ENCODE data around the gene SIL1. TPM values are rescaled to one million over a fixed set of nuclear protein-coding genes. Genes with fewer than 3 reads are reported as not detected.
A peak's percentile ranks its signal among the peaks of the same experiment; 100 is the strongest.
"Not testable (repeated sequence)": the region's sequence is repeated elsewhere in the genome, so short reads cannot be mapped to it uniquely, and the experiment has no call there.

SIL1 gene
- total and polyA plus RNA-seq, 2 donors from 2014 or later = 48.6 to 91.7 TPM

DNA sequence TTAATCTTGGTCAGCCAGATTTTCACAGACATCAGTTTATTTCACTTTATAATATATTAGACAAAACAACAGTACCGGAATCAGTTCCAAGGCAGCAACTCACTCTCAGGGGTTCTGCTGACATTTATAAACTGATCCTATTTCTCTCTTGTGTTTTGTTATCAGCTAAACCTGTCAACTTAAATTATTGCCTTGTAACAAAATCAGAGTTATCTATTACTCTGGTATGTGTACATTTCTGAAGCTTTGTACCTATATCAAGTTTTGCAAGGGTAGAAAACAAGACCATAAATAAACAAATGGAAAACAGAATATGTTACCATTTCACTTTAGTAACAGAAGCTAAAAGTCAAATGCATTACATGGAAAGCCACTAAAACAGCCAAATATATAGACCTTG lies 122.1 kb downstream of the SIL1 start:
- DNase-seq (peak in 3 of 5 donors; percentile 12 to 89 (median 88)), FAIRE-seq (no peak)
- Histone ChIP-seq H3K9ac (ENCODE audit: low read length in 3 of 3) (no peak overlapping the region), H3K27ac (ENCODE audit: low read depth in 2 of 2, low read length in 2 of 2) (no peak overlapping the region), H3K4me1 (ENCODE audit: control insufficient read depth in 2 of 3, insufficient read depth in 2 of 3, low read depth in 1 of 3, low read length in 3 of 3) (peaks cover 0 to 7% (median 0%) of the 10 kb centered on the region in 3 donors), H3K9me3 (ENCODE audit: control insufficient read depth in 2 of 3, insufficient read depth in 1 of 3, low read length in 3 of 3) (no peaks in the 10 kb centered on the region), H3K4me3 (ENCODE audit: low read length in 3 of 3) (no peak overlapping the region), H3K27me3 (ENCODE audit: control insufficient read depth, insufficient read depth, low read length) (no peaks in the 10 kb centered on the region), H3K36me3 (ENCODE audit: control insufficient read depth in 2 of 3, insufficient read depth in 3 of 3, low read length in 3 of 3) (no peaks in the 10 kb centered on the region)
- intact Hi-C loops (cut with DNase I) = no loop called here
- no peak for TF ChIP-seq CTCF (IDR thresholded peaks at IDR 0.05; ENCODE audit: borderline replicate concordance, extremely low read depth, insufficient read depth)

DNA sequence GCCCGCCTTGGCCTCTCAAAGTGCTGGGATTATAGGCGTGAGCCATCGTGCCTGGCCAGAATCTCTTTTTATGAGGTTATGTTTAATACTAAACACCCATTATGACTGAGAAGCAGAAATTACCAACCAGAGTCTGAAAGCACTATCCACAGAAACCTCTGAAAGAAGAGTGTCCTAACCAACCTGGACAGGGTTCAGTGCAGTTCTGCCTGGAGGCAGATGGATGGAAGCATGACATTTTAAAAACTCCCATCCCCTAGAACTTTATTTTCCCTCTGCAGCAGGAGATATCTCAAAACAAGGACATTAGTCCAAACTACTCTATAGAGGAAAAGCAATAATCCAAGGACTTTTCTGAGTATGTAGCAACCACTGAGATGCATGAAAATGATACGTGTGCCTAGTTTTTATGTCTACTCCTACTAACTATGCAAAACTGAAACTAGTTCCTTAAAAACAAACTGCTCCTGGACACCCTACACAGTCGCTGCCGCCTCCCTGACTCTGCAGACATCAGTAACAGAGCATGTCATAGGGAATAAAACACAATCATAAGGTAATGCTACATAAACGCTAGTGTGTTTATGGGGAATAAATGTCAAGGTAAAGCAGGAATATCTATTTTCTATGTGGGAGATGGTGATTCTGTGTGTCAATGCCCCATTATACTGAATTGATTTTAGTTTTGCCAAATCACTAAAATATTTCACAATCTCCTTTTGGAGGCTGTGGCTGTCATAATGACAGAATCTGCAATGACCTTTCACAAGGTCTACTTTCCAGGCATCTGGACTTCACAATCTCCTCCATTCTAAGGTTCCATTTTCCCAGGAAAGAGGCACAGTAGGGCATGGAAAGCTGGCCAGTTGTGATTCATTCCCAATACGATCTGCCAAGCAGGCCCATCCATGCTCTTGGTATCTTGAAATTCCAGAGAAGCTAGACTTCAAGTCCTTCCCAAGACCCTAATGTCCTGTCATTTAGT lies 122.8 kb downstream of the SIL1 start:
- no peak for FAIRE-seq
- no peak for TF ChIP-seq CTCF (IDR thresholded peaks at IDR 0.05; ENCODE audit: borderline replicate concordance, extremely low read depth, insufficient read depth)
- H3K27me3 ChIP-seq (ENCODE audit: control insufficient read depth, insufficient read depth, low read length) = no peaks in the 10 kb centered on the region
- no peaks in the 10 kb centered on the region for H3K9me3 ChIP-seq (ENCODE audit: control insufficient read depth in 2 of 3, insufficient read depth in 1 of 3, low read length in 3 of 3)
- no peak overlapping the region for H3K9ac ChIP-seq (ENCODE audit: low read length in 3 of 3)
- H3K4me3 ChIP-seq (ENCODE audit: low read length in 3 of 3) = peak overlapping the region in 1 of 3 donors; percentile 18
- peaks cover 0 to 7% (median 0%) of the 10 kb centered on the region in 3 donors for H3K4me1 ChIP-seq (ENCODE audit: control insufficient read depth in 2 of 3, insufficient read depth in 2 of 3, low read depth in 1 of 3, low read length in 3 of 3)
- DNase-seq = peak in 1 of 5 donors; percentile 19
- intact Hi-C loops (cut with DNase I) = no loop called here
- no peaks in the 10 kb centered on the region for H3K36me3 ChIP-seq (ENCODE audit: control insufficient read depth in 2 of 3, insufficient read depth in 3 of 3, low read length in 3 of 3)
- no peak overlapping the region for H3K27ac ChIP-seq (ENCODE audit: low read depth in 2 of 2, low read length in 2 of 2)

DNA sequence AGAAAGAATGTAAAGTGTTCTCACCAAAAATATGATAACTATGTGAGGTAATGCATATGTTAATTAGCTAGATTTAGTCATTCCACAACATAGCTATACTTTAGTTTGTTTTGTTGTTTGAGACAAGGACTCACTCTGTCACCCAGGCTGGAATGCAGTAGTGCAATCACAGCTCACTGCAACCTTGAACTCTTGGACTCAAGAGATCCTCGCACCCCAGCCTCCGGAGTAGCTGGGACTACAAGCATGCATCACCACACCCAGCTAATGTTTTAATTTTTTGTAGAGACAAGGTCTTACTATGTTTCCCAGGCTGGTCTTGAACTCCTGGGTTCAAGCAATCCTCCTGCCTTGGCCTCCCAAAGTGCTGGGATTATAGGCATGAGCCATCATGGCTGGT lies 124.2 kb downstream of the SIL1 start:
- intact Hi-C loops (cut with DNase I); H3K27me3 ChIP-seq (ENCODE audit: control insufficient read depth, insufficient read depth, low read length); H3K36me3 ChIP-seq (ENCODE audit: control insufficient read depth in 2 of 3, insufficient read depth in 3 of 3, low read length in 3 of 3); H3K9me3 ChIP-seq (ENCODE audit: control insufficient read depth in 2 of 3, insufficient read depth in 1 of 3, low read length in 3 of 3); H3K4me1 ChIP-seq (ENCODE audit: control insufficient read depth in 2 of 3, insufficient read depth in 2 of 3, low read depth in 1 of 3, low read length in 3 of 3); FAIRE-seq; H3K4me3 ChIP-seq (ENCODE audit: low read length in 3 of 3); H3K9ac ChIP-seq (ENCODE audit: low read length in 3 of 3); H3K27ac ChIP-seq (ENCODE audit: low read depth in 2 of 2, low read length in 2 of 2): not testable (repeated sequence)
- peak in 1 of 5 donors; percentile 15 for DNase-seq

GRCh38 chr5:139068494-139069151 lies 129.5 kb downstream of the SIL1 start:
- DNase-seq (peak in 1 of 5 donors; percentile 12), FAIRE-seq (no peak)
- intact Hi-C loops (cut with DNase I) = no loop called here
- no peak overlapping the region for H3K4me3 ChIP-seq (ENCODE audit: low read length in 3 of 3)
- peaks cover 0 to 11% (median 5%) of the 10 kb centered on the region in 3 donors for H3K4me1 ChIP-seq (ENCODE audit: control insufficient read depth in 2 of 3, insufficient read depth in 2 of 3, low read depth in 1 of 3, low read length in 3 of 3)
- no peaks in the 10 kb centered on the region for H3K9me3 ChIP-seq (ENCODE audit: control insufficient read depth in 2 of 3, insufficient read depth in 1 of 3, low read length in 3 of 3)
- TF ChIP-seq CTCF (IDR thresholded peaks at IDR 0.05; ENCODE audit: borderline replicate concordance, extremely low read depth, insufficient read depth) = no peak
- no peaks in the 10 kb centered on the region for H3K27me3 ChIP-seq (ENCODE audit: control insufficient read depth, insufficient read depth, low read length)
- no peak overlapping the region for H3K9ac ChIP-seq (ENCODE audit: low read length in 3 of 3)
- H3K36me3 ChIP-seq (ENCODE audit: control insufficient read depth in 2 of 3, insufficient read depth in 3 of 3, low read length in 3 of 3) = no peaks in the 10 kb centered on the region
- H3K27ac ChIP-seq (ENCODE audit: low read depth in 2 of 2, low read length in 2 of 2) = no peak overlapping the region
